ENCODE data around the gene KRT81.

Gene KRT81

DNA sequence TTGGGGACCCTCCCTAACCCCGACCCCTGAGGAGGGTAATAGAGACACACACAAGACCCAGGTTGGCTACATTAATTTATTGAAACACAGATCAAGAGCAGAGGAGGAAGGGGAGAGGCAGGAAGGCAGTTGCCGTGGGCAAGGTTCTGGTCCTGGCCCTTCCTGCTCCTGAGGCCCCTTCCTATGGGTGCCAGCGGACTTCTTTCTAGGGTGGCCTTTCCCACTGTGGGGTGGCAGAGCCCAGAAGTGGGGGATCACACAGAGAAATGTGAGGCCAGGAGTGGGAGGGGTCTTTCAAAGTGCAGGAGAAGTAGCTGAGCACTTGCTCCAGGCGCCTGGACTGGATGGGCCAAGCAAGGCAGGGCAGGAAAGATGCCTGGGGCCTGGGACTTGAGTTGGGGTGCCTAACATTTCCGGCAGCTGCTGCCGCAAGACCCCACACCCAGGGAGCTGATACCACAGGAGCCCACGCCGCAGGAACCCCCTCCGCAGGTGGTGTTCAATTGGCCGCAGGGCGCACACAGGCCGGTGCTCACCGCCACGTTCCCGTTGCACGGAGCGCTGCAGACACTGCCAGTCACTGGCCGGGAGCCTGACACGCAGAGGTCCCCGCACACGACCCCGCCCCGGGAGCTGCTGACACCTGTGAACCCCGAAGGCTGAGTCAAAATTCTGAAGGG, 5.3 kb downstream of the KRT81 start:
- TF ChIP-seq, protein P1, sequence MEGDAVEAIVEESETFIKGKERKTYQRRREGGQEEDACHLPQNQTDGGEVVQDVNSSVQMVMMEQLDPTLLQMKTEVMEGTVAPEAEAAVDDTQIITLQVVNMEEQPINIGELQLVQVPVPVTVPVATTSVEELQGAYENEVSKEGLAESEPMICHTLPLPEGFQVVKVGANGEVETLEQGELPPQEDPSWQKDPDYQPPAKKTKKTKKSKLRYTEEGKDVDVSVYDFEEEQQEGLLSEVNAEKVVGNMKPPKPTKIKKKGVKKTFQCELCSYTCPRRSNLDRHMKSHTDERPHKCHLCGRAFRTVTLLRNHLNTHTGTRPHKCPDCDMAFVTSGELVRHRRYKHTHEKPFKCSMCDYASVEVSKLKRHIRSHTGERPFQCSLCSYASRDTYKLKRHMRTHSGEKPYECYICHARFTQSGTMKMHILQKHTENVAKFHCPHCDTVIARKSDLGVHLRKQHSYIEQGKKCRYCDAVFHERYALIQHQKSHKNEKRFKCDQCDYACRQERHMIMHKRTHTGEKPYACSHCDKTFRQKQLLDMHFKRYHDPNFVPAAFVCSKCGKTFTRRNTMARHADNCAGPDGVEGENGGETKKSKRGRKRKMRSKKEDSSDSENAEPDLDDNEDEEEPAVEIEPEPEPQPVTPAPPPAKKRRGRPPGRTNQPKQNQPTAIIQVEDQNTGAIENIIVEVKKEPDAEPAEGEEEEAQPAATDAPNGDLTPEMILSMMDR (IDR thresholded peaks at IDR 0.05; ENCODE audit: unreplicated experiment in 3 of 3) = no peak

DNA sequence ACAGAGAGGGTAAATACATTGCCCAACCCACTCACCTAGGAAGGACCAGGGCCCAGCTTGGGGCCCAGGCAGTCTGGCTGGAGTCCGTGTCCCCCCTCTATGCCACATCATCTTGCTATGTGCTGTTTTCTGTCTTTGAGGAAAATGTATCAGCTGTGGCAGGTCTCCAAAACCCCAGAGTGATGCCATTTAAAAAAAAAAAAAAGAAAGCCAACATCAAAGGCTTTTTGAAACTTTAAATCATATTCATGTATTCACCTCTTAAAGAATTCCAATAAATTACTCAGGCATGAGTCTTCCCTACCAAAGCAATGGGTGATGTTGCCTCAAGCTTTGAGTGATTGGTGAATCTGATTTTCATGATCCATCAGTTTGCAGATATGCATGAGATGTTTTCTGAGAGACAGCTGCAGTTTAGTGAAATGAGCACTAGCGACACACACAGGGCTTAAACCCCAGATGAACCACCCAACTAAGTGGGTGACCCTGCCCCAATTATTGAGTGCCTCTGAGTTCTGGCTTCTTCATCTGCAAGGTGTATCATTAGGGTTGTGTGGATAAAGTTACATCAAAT, 6.1 kb downstream of the KRT81 start:
- H3K9me3 Mint-ChIP-seq = no peaks in the 10 kb centered on the region
- TF ChIP-seq, protein P1 (IDR thresholded peaks at IDR 0.05; ENCODE audit: unreplicated experiment in 3 of 3) = no peak
- peaks cover 11% of the 10 kb centered on the region for H3K4me1 Mint-ChIP-seq
- H3K27ac Mint-ChIP-seq = no peak overlapping the region
- peaks cover 16% of the 10 kb centered on the region for H3K27me3 Mint-ChIP-seq (ENCODE audit: low read depth)
- no peaks in the 10 kb centered on the region for H3K36me3 Mint-ChIP-seq (ENCODE audit: low read depth)
- no peak overlapping the region for H3K4me3 Mint-ChIP-seq

More for the DNA sequence above, 5.3 kb downstream of the KRT81 start:
- Mint-ChIP-seq H3K9me3 (no peaks in the 10 kb centered on the region), H3K4me3 (no peak overlapping the region), H3K36me3 (ENCODE audit: low read depth) (no peaks in the 10 kb centered on the region), H3K27me3 (ENCODE audit: low read depth) (peaks cover 15% of the 10 kb centered on the region), H3K27ac (no peak overlapping the region), H3K4me1 (peaks cover 3% of the 10 kb centered on the region)

DNA sequence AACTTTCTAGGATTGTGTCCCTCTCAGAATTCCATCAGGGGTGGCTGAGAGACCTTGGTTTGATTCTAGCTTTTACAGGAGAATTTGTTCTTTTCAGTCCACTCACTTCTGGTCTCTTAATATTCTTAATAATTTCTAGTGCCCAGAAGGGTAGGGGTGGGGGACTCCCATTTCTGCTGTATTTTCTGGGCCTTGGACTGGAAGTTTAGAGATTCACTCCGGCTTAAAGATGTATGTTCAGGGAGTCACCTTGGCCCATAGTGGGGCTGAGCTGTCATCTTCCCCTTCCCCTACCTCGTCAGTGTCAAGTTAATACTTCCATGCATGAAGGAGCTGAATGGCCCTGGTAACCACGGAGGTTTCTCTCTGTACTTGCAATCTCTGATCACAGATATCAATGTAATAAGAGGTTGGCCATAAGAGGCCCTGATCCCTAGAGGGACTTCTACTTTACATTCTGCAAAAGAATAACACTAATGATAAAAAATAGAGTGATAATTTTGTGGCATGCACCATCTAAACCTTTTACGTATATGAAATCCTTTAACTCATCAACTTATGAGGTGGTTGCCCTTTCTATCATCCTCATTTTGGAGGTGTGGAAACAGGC, 6.7 kb downstream of the KRT81 start:
- TF ChIP-seq, protein P1 (IDR thresholded peaks at IDR 0.05; ENCODE audit: unreplicated experiment in 3 of 3) = no peak
- Mint-ChIP-seq H3K4me1 (peaks cover 17% of the 10 kb centered on the region), H3K36me3 (ENCODE audit: low read depth) (no peaks in the 10 kb centered on the region), H3K27me3 (ENCODE audit: low read depth) (peaks cover 21% of the 10 kb centered on the region), H3K27ac (no peak overlapping the region), H3K9me3 (no peaks in the 10 kb centered on the region), H3K4me3 (no peak overlapping the region)

DNA sequence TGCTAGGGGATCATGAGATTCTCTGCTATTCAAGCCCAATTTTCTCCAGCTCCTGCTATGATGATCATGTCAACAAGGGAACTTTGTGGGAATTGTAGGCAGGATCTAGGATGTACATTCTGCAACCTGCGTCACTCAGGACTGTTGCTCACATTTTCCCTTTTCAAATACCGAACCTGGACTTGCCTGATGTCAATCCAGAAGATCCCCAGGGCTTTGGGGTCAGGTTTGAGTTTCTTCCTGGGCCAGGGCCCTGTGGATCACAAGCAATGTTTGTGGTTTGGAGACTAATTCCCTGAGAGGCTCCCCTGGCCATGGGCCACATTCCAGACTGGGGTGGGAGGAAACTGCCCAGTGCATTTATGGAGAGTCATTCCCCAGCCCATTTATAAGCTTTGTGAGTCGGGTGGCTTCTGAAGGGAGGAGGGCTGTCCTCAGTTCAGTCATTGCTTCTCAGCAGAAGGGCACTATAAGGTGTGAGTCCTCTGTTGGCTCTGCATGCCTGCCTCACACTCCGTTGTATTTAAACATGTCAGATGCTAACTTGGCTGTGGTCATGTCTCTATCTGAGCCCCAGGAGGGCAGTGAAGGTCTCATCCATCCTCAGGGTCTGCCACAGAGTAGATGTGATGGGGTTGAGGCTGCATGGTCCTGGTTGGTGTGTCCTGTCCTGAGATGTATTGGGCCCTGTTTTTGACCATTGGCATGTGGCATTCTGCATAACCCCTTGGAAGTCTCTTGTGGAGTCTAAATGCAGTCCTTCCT, 10.4 kb downstream of the KRT81 start:
- H3K4me1 Mint-ChIP-seq = peaks cover 31% of the 10 kb centered on the region
- H3K9me3 Mint-ChIP-seq = no peaks in the 10 kb centered on the region
- H3K27ac Mint-ChIP-seq = peak overlapping the region in 1 of 3 experiments; percentile 24
- H3K27me3 Mint-ChIP-seq (ENCODE audit: low read depth) = peaks cover 48% of the 10 kb centered on the region
- H3K4me3 Mint-ChIP-seq = no peak overlapping the region
- TF ChIP-seq, protein P1 (IDR thresholded peaks at IDR 0.05; ENCODE audit: unreplicated experiment in 3 of 3) = no peak
- no peaks in the 10 kb centered on the region for H3K36me3 Mint-ChIP-seq (ENCODE audit: low read depth)

DNA sequence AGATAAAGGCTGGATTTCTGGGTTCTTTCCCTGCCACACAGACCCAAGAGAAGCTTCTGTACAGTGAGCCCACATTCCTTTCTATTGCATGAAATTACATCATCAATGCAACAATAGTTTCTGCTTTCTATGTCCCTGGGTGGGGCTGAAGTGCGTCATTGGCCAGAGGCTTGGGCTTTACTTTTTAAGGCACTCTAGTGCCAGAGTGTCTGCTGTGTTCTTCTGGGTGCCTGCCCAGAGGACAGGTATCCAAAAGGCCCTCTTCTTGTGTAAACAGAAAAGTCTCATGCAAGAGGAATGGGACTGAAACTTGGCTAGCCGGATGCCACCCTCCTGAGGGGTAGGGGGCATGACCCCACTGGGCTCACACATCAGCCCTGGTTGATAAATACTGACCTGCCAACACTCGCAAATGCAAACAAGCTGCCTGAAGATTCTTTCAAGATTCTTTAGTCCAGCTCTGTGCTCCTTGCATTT, 11.0 kb downstream of the KRT81 start:
- H3K27me3 Mint-ChIP-seq (ENCODE audit: low read depth) = peaks cover 49% of the 10 kb centered on the region
- TF ChIP-seq, protein P1 (IDR thresholded peaks at IDR 0.05; ENCODE audit: unreplicated experiment in 3 of 3) = no peak
- H3K27ac Mint-ChIP-seq = peak overlapping the region in 1 of 3 experiments; percentile 24
- no peak overlapping the region for H3K4me3 Mint-ChIP-seq
- no peaks in the 10 kb centered on the region for H3K36me3 Mint-ChIP-seq (ENCODE audit: low read depth)
- peaks cover 31% of the 10 kb centered on the region for H3K4me1 Mint-ChIP-seq
- H3K9me3 Mint-ChIP-seq = no peaks in the 10 kb centered on the region

Measured in nephron (organoid).